Heart right ventricle (tissue), 16 donors: Measurements from ENCODE around the gene IGFBP7. TPM values are rescaled to one million over a fixed set of nuclear protein-coding genes. Genes with fewer than 3 reads are reported as not detected.

Source experiments
- ATAC-seq, 8 donors: fragments of 200-7000 bp; cut with Tn5 transposase; one replicate each; pipeline ENCODE4 v1.9.1; 2020; ENCODE audit warnings: mild to moderate bottlenecking in 8 of 8, moderate library complexity in 8 of 8, moderate number of reproducible peaks in 1 of 8
- DNase-seq, 2 donors: peaks; one replicate each; pipeline ENCODE4 v3.0.0-alpha.2; 2020
- H3K27ac ChIP-seq, 10 donors: fragments of 200-600 bp; sonication (generic) in 2 of 10; one replicate each; pipeline versions ENCODE4 v1.5.0 to v1.8.0; 2020 to 2022; ENCODE audit warnings: mild to moderate bottlenecking in 3 of 10
- H3K27me3 ChIP-seq, 7 donors: fragments of 200-600 bp; one replicate each; pipeline ENCODE4 v1.8.0; 2021 to 2022; ENCODE audit warnings: mild to moderate bottlenecking in 2 of 7
- H3K36me3 ChIP-seq, 9 donors: fragments of 200-600 bp; sonication (generic) in 1 of 9; one replicate each; pipeline versions ENCODE4 v1.5.0 to v1.8.0; 2020 to 2022; ENCODE audit warnings: mild to moderate bottlenecking in 2 of 9
- H3K4me1 ChIP-seq, 9 donors: fragments of 200-600 bp; sonication (generic) in 1 of 9; one replicate each; pipeline versions ENCODE4 v1.5.0 to v1.8.0; 2020 to 2022; ENCODE audit warnings: mild to moderate bottlenecking in 4 of 9
- H3K4me3 ChIP-seq, 10 donors: fragments of 200-600 bp; sonication (generic) in 2 of 10; one replicate each; pipeline versions ENCODE4 v1.5.0 to v1.8.0; 2020 to 2022; ENCODE audit warnings: mild to moderate bottlenecking in 7 of 10, moderate library complexity in 2 of 10
- H3K9me3 ChIP-seq, 11 donors: fragments of 200-600 bp in 10 of 11; sonication (generic) in 2 of 11; one replicate each; pipeline versions ENCODE4 v1.5.0 to v1.8.0; 2013 to 2022; ENCODE audit warnings: mild to moderate bottlenecking in 2 of 11, control low read depth in 1 of 11, moderate library complexity in 1 of 11
- CTCF ChIP-seq, 9 donors: fragments of 200-600 bp; sonication (generic) in 2 of 9; IDR thresholded peaks; one replicate each; pipeline versions ENCODE4 v1.5.0 to v1.8.0; 2021 to 2022; ENCODE audit warnings: antibody characterized with exemption in 9 of 9, mild to moderate bottlenecking in 5 of 9, moderate library complexity in 1 of 9
- WGBS, 2 donors: extraction: QIAGEN DNeasy Blood & Tissue Kit; methylation state at CpG; one replicate each; pipeline ENCODE4 v1.1.7; 2013; ENCODE audit warnings: inconsistent platforms in 1 of 2; 5-methylcytosine and 5-hydroxymethylcytosine counted together
- intact Hi-C, 10 donors: fragments of 100-400 bp; cut with DNase I; formaldehyde crosslinking; loops; one replicate each; pipeline versions ENCODE4 v1.11.1 to v1.14.2; 2022
- polyA plus RNA-seq, 2 donors: library from polyadenylated mRNA; stranded (reverse); fragments of 200-250 nt; gene quantifications; one replicate each; pipeline ENCODE4 v1.2.3, GENCODE V29; 2013
- total RNA-seq, 10 donors: library from RNA; stranded (reverse); fragmentation: NEBNext Ultra II Directional in 3 of 10; extraction: Animal tissue kit (Norgen Biotek cat#: 25700) in 3 of 10; gene quantifications; one replicate each; pipeline versions ENCODE4 v1.2.1 to v1.2.4, GENCODE V29; 2021 to 2023
- donor health status: Arrhythmogenic right ventricular cardiomyopathy.
- donor health status: ischemic (EF 13 %, LVEDD 7.1; RV severe dilation, severe dysfunction).
- donor health status: healthy with polysubstance abuse.
- donor health status: DM: no; HTN: yes; CAD: no.
- donor health status: DM: no; HTN: no; CAD: no.
- donor health status: ischemic (EF 25% LVEDD 6.9; RV normal size, moderate dysfunction).
- donor health status: ischemic (EF 25% LVEDD 5.7; RV mildly dilated, moderate dysfunction).
- donor health status: healthy.
- donor health status: DM: yes; HTN: yes; CAD: no.
- donor health status: Ischemic cardiomyopathy.
- donor health status: ischemic (EF 35%, LVEDD 5.7; RV mildly dilated, moderate dysfunction).
- donor health status: nonischemic (EF 11% LVEDD 7.7; RV severe dilation, severe dysfunction).
- donor health status: DM: yes; HTN: yes; CAD: no.
- donor health status: PGD.
- donor health status: ischemic (EF 29% LVEDD 5.4; RV normal size, mild dysfunction).
- donor health status: nonischemic (EF 23%, LVEDD 6.1; RV moderate dilation, normal function).

The IGFBP7 gene
- total and polyA plus RNA-seq, 12 donors: 498 to 1,251 (median 626) TPM

GRCh38 chr4:57059890-57060716 lies 50.1 kb downstream of the IGFBP7 start:
- 49 to 50% methylated on average over 6 of the region's 6 CpGs for WGBS, 2 donors
- Histone ChIP-seq H3K4me3 (no peak overlapping the region), H3K36me3 (peaks cover 0 to 16% (median 0%) of the 10 kb centered on the region in 9 donors), H3K9me3 (no peaks in the 10 kb centered on the region), H3K27ac (peak overlapping the region in 8 of 10 donors; percentile 1 to 88 (median 60)), H3K27me3 (no peaks in the 10 kb centered on the region), H3K4me1 (peaks cover 5 to 95% (median 82%) of the 10 kb centered on the region in 9 donors)
- no peak for TF ChIP-seq CTCF (IDR thresholded peaks at IDR 0.05)
- DNase-seq (no peak), ATAC-seq (peak in 1 of 8 donors; percentile 23)
- intact Hi-C loops: loop anchor here in 3 of 10 donors (5.0 to 10.0 kb wide), 3 partner anchors 42 to 55 kb away; partner anchors contain the start of gene IGFBP7 (in 1 of the 3)

- ATAC-seq (peak; percentile 52 to 68 (median 64)), DNase-seq (peak in 1 of 2 donors; percentile 54)
- Histone ChIP-seq H3K4me1 (peaks cover 15 to 91% (median 76%) of the 10 kb centered on the region in 9 donors), H3K4me3 (peak overlapping the region in 4 of 10 donors; percentile 2 to 24 (median 11)), H3K36me3 (peaks cover 0 to 26% (median 0%) of the 10 kb centered on the region in 9 donors), H3K27ac (peak overlapping the region; percentile 6 to 93 (median 70)), H3K27me3 (no peaks in the 10 kb centered on the region), H3K9me3 (no peaks in the 10 kb centered on the region)
- intact Hi-C loops: loop anchor here in 1 of 10 donors (5.0 kb wide), 1 partner anchor 46 kb away; no protein-coding TSS in a partner anchor
- no peak for TF ChIP-seq CTCF (IDR thresholded peaks at IDR 0.05)
- WGBS, 2 donors: 39 to 42% methylated on average over 14 of the region's 14 CpGs
Measured at GRCh38 chr4:57055886-57056285, 54.3 kb downstream of the IGFBP7 start.

- no peak overlapping the region for H3K4me3 ChIP-seq
- H3K4me1 ChIP-seq: peaks cover 21 to 100% (median 91%) of the 10 kb centered on the region in 9 donors
- ATAC-seq (peak in 2 of 8 donors; percentile 24 to 41), DNase-seq (no peak)
- H3K27ac ChIP-seq: peak overlapping the region in 8 of 10 donors; percentile 26 to 93 (median 64)
- no peak for TF ChIP-seq CTCF (IDR thresholded peaks at IDR 0.05)
- no peaks in the 10 kb centered on the region for H3K9me3 ChIP-seq
- intact Hi-C loops: no loop called here
- no peaks in the 10 kb centered on the region for H3K27me3 ChIP-seq
- peaks cover 0 to 26% (median 0%) of the 10 kb centered on the region in 9 donors for H3K36me3 ChIP-seq
- WGBS, 2 donors: 62 to 74% methylated on average over 5 of the region's 5 CpGs
Measured at GRCh38 chr4:57053508-57053907, 56.7 kb downstream of the IGFBP7 start.

GRCh38 chr4:57051524-57051923 lies 58.7 kb downstream of the IGFBP7 start:
- H3K4me1 ChIP-seq: peaks cover 21 to 100% (median 84%) of the 10 kb centered on the region in 9 donors
- TF ChIP-seq CTCF (IDR thresholded peaks at IDR 0.05): no peak
- peak overlapping the region; percentile 10 to 93 (median 64) for H3K27ac ChIP-seq
- ATAC-seq (no peak), DNase-seq (no peak)
- peaks cover 0 to 18% (median 0%) of the 10 kb centered on the region in 9 donors for H3K36me3 ChIP-seq
- H3K4me3 ChIP-seq: no peak overlapping the region
- intact Hi-C loops: no loop called here
- whole genome bisulfite sequencing, 2 donors: 80 to 83% methylated on average over 2 of the region's 2 CpGs
- peaks cover 0 to 4% (median 0%) of the 10 kb centered on the region in 11 donors for H3K9me3 ChIP-seq
- H3K27me3 ChIP-seq: no peaks in the 10 kb centered on the region
